GM12891 (cell line): ENCODE measurements around the gene RIN3.
"Not testable (repeated sequence)": the region's sequence is repeated elsewhere in the genome, so short reads cannot be mapped to it uniquely, and the experiment has no call there.

Experiments
- DNase-seq: peaks from one replicate; pipeline ENCODE4 v3.0.0; 2011; ENCODE audit warnings: low spot score; ENCODE audit not compliant: insufficient read length
- FAIRE-seq: peaks from 2 replicates; lab custom pipeline; 2011; peaks lifted over from hg19 to GRCh38; lab: Jason Lieb, UNC
- PAX5 ChIP-seq: IDR thresholded peaks from 2 replicates; pipeline ENCODE4 v1.6.1; 2011; ENCODE audit warnings: low read length, moderate library complexity, mild to moderate bottlenecking; ENCODE audit not compliant: insufficient read depth, severe bottlenecking
- POLR2A ChIP-seq: IDR thresholded peaks from 2 replicates; pipeline ENCODE4 v1.6.1; 2011; ENCODE audit warnings: low read depth, low read length, control low read depth
- POLR2AphosphoS5 ChIP-seq: IDR thresholded peaks from 2 replicates; pipeline ENCODE4 v1.6.1; 2011; ENCODE audit warnings: low read depth, low read length, control low read depth
- POU2F2 ChIP-seq: IDR thresholded peaks from 2 replicates; pipeline ENCODE4 v1.6.1; 2011; ENCODE audit warnings: low read depth, mild to moderate bottlenecking, control low read depth, low read length, moderate library complexity
- SPI1 ChIP-seq: IDR thresholded peaks from 2 replicates; pipeline ENCODE4 v1.6.1; 2011; ENCODE audit warnings: low read depth, low read length, control low read depth
- TAF1 ChIP-seq: IDR thresholded peaks from 2 replicates; pipeline ENCODE4 v1.6.1; 2011; ENCODE audit warnings: low read depth, low read length, control low read depth

RIN3 gene

GRCh38 chr14:92525322-92526095, 11.9 kb downstream of the RIN3 start:
- DNase-seq (no peak), FAIRE-seq (no peak)
- TF ChIP-seq POLR2AphosphoS5 (no peak), TAF1 (no peak), SPI1 (no peak)

DNA sequence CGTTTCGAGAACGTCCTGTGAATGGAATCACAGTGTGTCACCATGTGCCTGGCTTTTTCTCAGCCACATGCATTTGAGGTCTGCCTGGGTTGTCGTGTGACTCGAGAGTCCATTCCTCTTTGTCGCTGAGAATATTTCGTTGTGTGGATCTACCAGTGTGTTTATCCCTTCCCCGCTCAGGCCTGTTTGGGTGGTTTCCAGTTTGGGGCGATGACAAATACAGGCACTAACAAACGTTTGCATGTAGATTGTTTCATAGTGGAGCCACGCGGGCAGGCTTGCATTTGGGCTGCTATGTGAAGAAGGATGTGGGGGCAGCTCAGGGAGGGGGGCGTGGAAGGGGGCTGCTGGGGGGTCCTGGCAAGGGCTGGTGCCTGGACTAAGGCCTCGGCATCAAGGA, 14.1 kb downstream of the RIN3 start:
- FAIRE-seq (no peak), DNase-seq (no peak)
- TF ChIP-seq PAX5, result no peak

GRCh38 chr14:92528486-92529100, 15.0 kb downstream of the RIN3 start:
- TF ChIP-seq POLR2AphosphoS5 (no peak), POLR2A (no peak), TAF1 (no peak), POU2F2 (no peak), SPI1 (no peak), PAX5 (no peak)
- FAIRE-seq (no peak), DNase-seq (no peak)

DNA sequence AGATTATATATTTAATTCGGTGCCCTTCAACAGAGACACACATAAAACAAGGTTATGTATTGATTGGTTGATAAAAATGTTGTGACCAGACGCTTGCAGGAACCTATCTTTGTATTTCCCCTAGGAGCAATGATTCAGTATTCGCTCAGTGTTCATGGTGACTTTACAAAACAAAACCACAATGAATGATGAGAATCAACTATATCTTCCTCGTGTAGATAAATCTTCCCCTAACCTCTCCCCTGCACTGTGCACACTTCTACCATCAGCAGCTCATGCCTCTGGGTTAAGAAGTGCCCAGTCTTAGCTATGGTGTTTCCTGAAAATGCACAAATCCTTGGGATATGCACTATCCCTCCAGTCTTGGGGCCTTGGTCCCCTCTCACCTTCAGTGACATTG, 16.3 kb downstream of the RIN3 start:
- no peak for DNase-seq
- no peak for FAIRE-seq
- no peak for TF ChIP-seq POU2F2
- no peak for TF ChIP-seq SPI1
- TF ChIP-seq POLR2AphosphoS5, result no peak
- no peak for TF ChIP-seq PAX5
- no peak for TF ChIP-seq TAF1

- TF ChIP-seq SPI1 (no peak), POLR2AphosphoS5 (no peak), POLR2A (no peak), PAX5 (no peak), TAF1 (no peak), POU2F2 (no peak)
- FAIRE-seq, result peak; percentile 16
- DNase-seq, result no peak
Measured at GRCh38 chr14:92531106-92531873, 17.7 kb downstream of the RIN3 start.

- TF ChIP-seq POU2F2 (no peak), TAF1 (no peak), POLR2AphosphoS5 (no peak), PAX5 (no peak)
- DNase-seq (no peak), FAIRE-seq (no peak)
Measured at GRCh38 chr14:92532490-92533163, 19.0 kb downstream of the RIN3 start.

DNA sequence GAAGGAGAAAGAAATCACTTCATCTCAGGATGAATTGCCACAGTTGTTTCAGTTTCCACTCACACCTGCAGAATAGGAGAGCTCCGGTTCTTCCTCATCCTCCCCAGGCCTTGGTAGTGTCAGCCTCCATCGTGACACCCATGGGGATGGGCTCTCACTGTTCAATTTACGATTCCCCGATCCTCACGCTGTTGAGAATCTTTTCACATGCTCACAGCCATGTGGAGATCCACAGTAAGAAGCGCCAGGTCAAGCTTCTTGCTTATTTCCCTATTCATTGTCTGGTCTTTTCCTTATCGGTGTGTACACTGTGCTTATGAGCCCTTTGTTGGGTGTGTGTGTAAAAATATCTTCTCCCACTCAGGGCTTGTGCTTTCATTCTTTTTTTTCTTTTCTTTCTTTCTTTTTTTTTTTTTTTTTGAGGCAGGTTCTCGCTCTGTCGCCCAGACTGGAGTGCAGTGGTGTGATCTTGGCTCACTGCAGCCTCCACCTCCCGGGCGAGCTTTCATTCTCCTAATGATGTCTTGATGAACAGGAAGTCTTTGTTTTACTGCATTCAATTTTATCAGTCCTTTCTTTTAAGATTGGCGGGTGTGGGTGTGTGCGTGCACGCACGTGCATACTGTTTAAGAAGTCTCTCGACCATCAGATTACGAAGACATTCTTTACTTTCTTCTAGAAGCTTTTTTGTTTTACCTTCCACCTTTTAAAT, 21.5 kb downstream of the RIN3 start:
- FAIRE-seq (no peak), DNase-seq (no peak)
- TF ChIP-seq POLR2A (no peak), SPI1 (no peak), TAF1 (no peak)

DNA sequence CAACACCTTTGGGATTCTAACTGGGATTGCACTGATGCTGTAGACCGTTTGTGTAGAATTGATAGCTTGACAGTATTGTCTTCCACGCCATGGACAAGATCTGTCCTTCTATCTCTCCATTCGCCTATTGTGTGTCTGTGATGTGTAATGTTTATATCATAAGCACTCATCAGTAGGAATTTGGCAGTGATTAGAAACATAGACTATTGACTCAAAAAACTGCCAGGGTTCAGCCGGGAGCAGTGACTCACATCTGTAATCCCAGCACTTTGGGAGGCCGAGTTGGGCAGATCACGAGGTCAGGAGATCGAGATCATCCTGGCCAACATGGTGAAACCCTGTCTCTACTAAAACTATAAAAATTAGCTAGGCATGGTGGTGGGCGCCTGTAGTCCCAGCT, 22.6 kb downstream of the RIN3 start:
- DNase-seq, FAIRE-seq: not testable (repeated sequence)

DNA sequence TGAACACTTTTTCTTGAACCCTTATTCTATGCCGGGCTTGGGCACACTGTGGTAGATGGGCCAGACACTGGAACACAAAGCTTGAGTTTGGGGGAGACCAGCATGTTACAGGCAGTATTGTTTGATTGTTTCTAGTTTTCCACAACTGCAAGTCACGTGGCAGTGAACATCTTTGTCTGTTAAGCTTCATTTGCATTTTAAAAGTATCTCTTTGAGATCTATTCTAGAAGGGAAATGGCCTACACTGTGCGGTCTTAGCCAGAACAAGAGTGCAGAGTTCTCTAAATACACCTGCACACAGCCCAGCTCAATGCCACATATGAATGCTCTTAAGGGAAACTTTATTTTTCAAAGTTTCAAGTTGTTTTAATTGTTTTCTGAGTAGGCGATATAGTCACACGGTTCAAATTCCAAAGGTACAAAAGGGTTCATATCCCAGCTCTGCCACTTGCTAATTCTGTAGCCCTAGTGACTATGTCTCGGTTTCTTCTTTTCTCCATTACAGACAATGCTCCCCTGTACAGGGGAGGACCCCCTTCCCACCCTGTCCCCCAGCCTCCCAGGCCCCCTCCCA, 24.9 kb downstream of the RIN3 start:
- FAIRE-seq, result no peak
- no peak for TF ChIP-seq TAF1
- 0 out of 2 replicates have a peak, but pooled peaks have one; percentile 17 for TF ChIP-seq POU2F2
- TF ChIP-seq SPI1, result peak; percentile 12; the same call in 1 of the 2 replicates
- no peak for TF ChIP-seq POLR2A
- TF ChIP-seq POLR2AphosphoS5, result no peak
- TF ChIP-seq PAX5, result no peak
- DNase-seq, result no peak

GRCh38 chr14:92539419-92539818, 25.8 kb downstream of the RIN3 start:
- no peak for DNase-seq
- no peak for FAIRE-seq
- TF ChIP-seq POU2F2 (no peak), PAX5 (no peak), SPI1 (no peak), TAF1 (no peak), POLR2A (no peak), POLR2AphosphoS5 (no peak)
